ENCODE data around the gene DNAJA1.

DNAJA1 gene

DNA sequence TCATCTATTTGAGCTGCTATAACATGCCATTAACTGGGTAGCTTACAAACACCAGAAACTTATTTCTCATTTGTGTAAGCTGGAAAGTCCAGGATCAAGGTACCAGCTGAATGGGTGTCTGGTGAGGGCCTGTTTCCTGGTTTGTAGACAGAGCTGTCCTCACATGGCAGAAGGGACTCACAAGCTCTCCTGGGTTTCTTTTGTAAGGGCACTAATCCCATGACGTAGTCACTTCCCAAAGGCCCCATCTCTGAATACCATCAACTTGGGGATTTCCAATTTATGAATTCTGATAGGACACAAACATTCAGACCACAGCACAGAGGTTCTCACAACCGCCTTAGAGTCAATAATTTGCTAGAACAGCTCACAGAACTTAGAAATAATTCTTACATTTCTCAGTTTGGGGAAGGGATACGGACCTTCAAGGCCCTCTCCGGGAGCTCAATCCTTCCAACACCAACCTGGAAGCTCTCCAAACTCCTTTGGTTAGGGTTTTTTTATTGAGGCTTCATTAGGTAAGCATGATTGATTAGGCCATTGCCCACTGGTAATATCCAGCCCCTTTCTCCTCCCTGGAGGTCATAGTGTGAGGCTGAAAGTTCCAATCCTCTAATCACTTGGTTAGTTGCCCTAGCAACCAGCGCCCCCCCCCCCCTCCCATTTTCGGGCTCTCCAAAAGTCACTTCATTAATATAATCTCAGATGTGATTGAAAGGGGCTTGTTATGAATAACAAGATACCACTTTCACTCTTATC lies 7.6 kb upstream of the DNAJA1 start:
- peaks cover 7% of the 10 kb centered on the region; the same call in 1 of the 2 replicates for H3K36me3 ChIP-seq (ENCODE audit: insufficient read depth, low read length)
- H3K9me3 ChIP-seq (ENCODE audit: control insufficient read depth, insufficient read depth, low read length) = no peaks in the 10 kb centered on the region
- peaks cover 20% of the 10 kb centered on the region; the same call in 1 of the 2 replicates for H3K4me1 ChIP-seq (ENCODE audit: insufficient read depth, low read length)
- H3K9ac ChIP-seq (ENCODE audit: low read depth, low read length) = no peak overlapping the region

DNA sequence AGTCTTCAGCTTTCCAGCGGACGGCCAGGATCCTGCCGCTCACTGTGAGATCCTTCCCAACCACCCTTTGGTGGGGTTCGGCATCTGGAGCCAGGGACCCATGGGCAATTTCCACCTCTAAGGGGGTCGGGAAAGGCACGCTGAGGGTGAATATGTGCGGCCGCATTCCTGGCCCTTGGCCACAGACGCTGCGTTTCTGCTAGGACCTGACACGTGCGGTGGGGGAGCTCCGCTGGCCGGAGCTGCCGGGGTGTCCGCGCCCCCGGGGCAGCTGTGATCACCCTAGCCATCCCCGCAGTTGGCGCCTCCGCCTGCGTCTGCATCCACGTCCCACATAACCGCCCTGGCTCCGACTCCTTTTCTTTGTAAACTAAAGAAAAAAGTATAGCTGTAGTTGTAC lies 5.3 kb upstream of the DNAJA1 start:
- H3K4me1 ChIP-seq (ENCODE audit: insufficient read depth, low read length) = peaks cover 18% of the 10 kb centered on the region
- peaks cover 7% of the 10 kb centered on the region; the same call in 1 of the 2 replicates for H3K36me3 ChIP-seq (ENCODE audit: insufficient read depth, low read length)
- H3K9me3 ChIP-seq (ENCODE audit: control insufficient read depth, insufficient read depth, low read length) = no peaks in the 10 kb centered on the region
- no peak overlapping the region for H3K9ac ChIP-seq (ENCODE audit: low read depth, low read length)

DNA sequence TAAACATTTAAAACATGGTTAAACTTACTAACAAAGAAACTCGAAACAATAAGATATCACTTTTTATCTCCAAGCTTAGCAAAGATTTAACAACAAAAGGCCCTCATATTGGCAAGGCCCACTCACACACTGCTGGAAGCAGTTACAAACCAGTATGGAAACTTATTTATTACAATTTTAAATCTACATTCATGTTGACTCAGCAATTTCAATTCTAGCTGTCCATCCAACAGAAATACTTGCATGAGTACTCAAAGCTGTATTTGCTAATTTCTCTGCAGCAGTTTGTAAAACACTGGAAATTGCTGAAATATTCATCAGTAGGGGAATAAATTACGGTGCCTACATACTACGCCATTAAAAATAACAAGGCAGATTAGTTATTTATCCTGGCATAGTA lies 2.8 kb upstream of the DNAJA1 start:
- Histone ChIP-seq H3K9ac (ENCODE audit: low read depth, low read length) (no peak overlapping the region), H3K36me3 (ENCODE audit: insufficient read depth, low read length) (peaks cover 7% of the 10 kb centered on the region; the same call in 1 of the 2 replicates), H3K9me3 (ENCODE audit: control insufficient read depth, insufficient read depth, low read length) (no peaks in the 10 kb centered on the region), H3K4me1 (ENCODE audit: insufficient read depth, low read length) (peaks cover 15% of the 10 kb centered on the region)

DNA sequence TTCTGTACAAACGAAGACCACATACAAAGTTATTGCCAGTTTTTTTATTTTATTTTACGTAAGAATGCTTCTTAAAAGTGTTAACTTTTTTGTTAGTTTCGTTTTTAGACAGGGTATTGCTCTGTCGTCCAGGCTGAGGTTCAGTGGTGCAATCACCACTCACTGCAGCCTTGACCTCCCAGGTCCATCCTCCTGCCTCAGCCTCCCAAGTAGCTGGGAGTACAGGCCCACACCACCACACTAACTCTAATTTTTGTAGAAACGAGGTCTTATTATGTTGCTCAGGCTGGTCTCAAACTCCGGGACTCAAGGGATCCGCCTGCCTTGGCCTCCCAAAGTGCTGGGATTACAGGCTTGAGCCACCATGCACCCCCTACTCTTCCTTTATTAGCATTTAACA lies 2.3 kb upstream of the DNAJA1 start:
- peaks cover 15% of the 10 kb centered on the region for H3K4me1 ChIP-seq (ENCODE audit: insufficient read depth, low read length)
- no peaks in the 10 kb centered on the region for H3K9me3 ChIP-seq (ENCODE audit: control insufficient read depth, insufficient read depth, low read length)
- peaks cover 7% of the 10 kb centered on the region; the same call in 1 of the 2 replicates for H3K36me3 ChIP-seq (ENCODE audit: insufficient read depth, low read length)
- no peak overlapping the region for H3K9ac ChIP-seq (ENCODE audit: low read depth, low read length)

DNA sequence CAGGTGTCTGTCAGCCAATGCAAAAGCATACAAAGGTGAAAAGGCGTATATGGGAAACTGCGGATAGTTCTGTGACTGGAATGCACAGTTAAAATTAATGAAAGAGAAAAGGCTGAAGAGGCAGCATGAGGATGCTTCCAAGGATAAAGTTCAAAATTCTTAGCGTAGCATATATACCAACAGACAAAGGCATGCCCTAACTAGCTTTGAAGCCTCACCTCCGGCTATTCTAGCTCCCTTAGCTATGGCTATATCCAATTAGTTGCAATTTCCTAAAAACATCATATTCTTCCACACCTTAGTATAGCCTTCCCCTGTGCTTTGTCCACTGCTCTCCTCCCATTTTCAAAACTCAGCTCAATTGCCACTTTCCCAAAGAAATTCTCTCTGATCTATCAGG lies 1.4 kb upstream of the DNAJA1 start:
- no peaks in the 10 kb centered on the region for H3K9me3 ChIP-seq (ENCODE audit: control insufficient read depth, insufficient read depth, low read length)
- H3K9ac ChIP-seq (ENCODE audit: low read depth, low read length) = peak overlapping the region; percentile 100
- peaks cover 7% of the 10 kb centered on the region; the same call in 1 of the 2 replicates for H3K36me3 ChIP-seq (ENCODE audit: insufficient read depth, low read length)
- H3K4me1 ChIP-seq (ENCODE audit: insufficient read depth, low read length) = peaks cover 15% of the 10 kb centered on the region

DNA sequence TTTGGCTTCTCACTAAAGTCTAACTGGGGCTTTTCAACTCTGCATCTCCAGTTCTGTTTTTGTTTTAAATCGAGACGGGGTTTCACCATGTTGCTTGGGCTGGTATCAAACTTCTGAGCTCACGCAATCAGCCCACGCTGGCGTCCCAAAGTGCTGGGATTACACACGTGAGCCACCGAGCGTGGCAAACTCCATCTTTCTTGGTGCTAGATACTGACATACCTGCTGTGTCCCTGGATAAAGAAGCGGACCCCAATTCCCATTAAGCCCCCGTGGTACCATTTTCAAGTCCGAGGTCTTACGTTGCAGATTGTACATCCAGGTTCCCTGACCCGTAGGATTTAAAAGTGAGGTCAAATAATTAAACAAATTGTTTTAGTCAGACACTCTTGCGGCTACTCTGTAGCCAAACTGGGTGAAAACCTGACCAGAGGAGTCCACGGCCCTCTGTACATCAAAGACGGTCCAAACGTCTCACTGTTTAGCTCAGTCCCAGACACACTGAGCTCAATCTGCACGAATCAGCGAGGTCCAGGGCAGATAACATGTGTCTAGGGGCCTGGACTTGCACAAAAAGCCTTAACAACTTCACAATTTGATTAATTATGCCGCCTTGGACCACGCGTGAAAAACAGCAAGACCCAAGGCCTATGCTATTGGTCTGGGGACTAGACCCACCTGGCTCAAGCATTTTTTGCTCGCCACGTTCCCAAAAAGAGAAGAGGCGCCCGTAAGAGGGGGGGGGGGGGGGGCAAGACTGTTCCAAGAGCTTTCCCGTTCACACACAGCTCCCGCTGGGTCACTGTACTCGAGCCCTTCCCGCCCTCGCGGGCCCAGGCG lies 727 bp upstream of the DNAJA1 start:
- peaks cover 15% of the 10 kb centered on the region for H3K4me1 ChIP-seq (ENCODE audit: insufficient read depth, low read length)
- H3K9ac ChIP-seq (ENCODE audit: low read depth, low read length) = peak overlapping the region; percentile 100
- peaks cover 7% of the 10 kb centered on the region; the same call in 1 of the 2 replicates for H3K36me3 ChIP-seq (ENCODE audit: insufficient read depth, low read length)
- H3K9me3 ChIP-seq (ENCODE audit: control insufficient read depth, insufficient read depth, low read length) = no peaks in the 10 kb centered on the region

DNA sequence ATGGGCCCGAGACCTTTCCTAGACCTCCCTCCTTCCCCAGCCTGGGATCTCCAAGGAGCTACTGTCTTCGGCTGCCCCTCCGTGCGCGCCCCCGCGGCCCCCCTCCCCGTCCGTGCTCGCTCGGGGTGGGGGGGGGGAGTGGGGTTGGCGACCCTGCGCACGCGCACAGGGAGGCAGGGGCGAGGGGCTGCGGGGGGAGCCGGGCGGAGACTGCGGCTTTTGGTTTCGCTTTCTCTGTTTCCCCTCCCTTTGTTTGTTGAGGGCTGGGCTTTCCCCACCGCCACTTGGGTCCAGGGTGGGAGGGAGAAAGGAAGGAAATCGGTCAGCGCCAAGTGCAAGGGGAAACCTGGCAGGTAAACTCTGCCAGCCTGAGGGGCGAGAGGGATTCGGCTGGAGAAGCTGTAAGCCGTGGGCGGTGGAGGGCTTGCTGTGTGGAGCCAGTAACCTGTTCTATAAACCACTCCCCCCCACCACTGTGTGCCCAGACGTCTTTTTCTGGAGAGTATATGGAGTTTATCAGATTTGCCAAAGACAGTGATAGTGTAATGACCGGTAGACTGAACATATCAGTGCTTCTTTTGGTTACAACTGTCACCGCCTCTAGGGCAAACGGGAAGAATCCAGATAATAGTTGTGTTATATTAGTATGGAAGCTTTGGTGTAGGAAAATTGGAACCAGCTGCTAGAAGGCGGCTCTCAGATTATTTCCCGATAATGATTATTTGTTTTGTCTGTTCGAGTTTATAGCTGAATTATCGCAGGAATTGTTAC lies 684 bp downstream of the DNAJA1 start:
- H3K36me3 ChIP-seq (ENCODE audit: insufficient read depth, low read length) = peaks cover 3% of the 10 kb centered on the region; the same call in 1 of the 2 replicates

DNA sequence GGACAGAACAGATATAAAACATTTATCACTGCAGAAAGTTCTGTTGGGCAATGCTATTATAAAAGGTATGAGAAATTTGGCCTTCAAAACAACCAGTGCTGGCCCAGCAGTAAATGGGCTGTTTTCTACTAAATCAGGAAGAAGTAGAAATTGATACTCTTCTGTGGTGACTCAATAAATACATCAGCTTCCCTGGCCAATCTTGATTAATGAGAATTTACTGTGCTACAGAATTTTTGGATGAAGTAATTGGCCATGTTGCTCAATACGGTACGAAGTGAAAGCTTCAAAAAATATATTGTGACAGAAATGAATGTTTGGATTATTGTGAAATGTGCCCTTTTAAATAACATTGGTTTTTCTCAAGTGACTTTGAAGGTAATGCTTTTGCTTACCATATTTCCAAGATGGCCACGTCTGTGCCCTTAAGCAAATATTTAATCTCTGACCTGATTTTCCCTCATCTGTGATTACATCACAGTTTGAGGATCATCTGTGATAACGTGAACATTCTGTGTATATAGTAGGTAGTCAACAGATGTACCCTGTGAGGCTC lies 4.2 kb downstream of the DNAJA1 start:
- Histone ChIP-seq H3K9ac (ENCODE audit: low read depth, low read length) (no peak overlapping the region), H3K9me3 (ENCODE audit: control insufficient read depth, insufficient read depth, low read length) (no peaks in the 10 kb centered on the region), H3K36me3 (ENCODE audit: insufficient read depth, low read length) (peaks cover 8% of the 10 kb centered on the region), H3K4me1 (ENCODE audit: insufficient read depth, low read length) (no peaks in the 10 kb centered on the region)

More for the DNA sequence above, 684 bp downstream of the DNAJA1 start:
- Histone ChIP-seq H3K4me1 (ENCODE audit: insufficient read depth, low read length) (peaks cover 10% of the 10 kb centered on the region), H3K9ac (ENCODE audit: low read depth, low read length) (peak overlapping the region; percentile 100), H3K9me3 (ENCODE audit: control insufficient read depth, insufficient read depth, low read length) (no peaks in the 10 kb centered on the region)

DNA sequence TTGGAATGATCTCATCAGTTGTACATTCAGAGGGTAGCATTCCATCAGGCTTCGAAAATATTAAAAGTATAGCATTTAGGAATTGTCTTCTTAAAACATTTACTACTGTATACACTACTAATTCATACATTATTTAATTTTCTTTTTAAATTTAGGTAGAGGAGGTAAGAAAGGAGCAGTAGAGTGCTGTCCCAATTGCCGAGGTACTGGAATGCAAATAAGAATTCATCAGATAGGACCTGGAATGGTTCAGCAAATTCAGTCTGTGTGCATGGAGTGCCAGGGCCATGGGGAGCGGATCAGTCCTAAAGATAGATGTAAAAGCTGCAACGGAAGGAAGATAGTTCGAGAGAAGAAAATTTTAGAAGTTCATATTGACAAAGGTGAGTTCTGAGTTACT lies 5.2 kb downstream of the DNAJA1 start:
- H3K9me3 ChIP-seq (ENCODE audit: control insufficient read depth, insufficient read depth, low read length) = no peaks in the 10 kb centered on the region
- H3K9ac ChIP-seq (ENCODE audit: low read depth, low read length) = no peak overlapping the region
- peaks cover 13% of the 10 kb centered on the region for H3K36me3 ChIP-seq (ENCODE audit: insufficient read depth, low read length)
- H3K4me1 ChIP-seq (ENCODE audit: insufficient read depth, low read length) = no peaks in the 10 kb centered on the region

DNA sequence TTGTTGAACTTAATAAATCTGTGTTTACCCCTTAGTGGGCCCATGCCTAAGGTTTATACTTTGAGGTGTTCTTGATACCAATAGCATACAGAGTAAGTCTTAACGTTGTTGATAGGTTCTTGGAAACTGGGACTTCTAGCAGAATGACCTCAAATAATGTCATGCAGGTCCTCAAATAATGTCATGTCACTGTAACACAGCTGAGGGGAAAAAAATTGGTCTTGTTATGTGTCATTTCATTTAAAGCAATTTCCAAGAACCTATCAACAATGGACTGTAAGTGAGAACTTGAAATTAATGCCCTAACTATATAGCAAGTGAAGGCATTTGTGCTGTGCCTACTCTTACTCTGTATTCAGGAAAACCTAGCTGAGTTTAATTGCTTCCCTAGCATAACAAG lies 7.2 kb downstream of the DNAJA1 start:
- H3K9ac ChIP-seq (ENCODE audit: low read depth, low read length) = no peak overlapping the region
- H3K36me3 ChIP-seq (ENCODE audit: insufficient read depth, low read length) = peaks cover 29% of the 10 kb centered on the region
- no peaks in the 10 kb centered on the region for H3K9me3 ChIP-seq (ENCODE audit: control insufficient read depth, insufficient read depth, low read length)
- H3K4me1 ChIP-seq (ENCODE audit: insufficient read depth, low read length) = no peaks in the 10 kb centered on the region

DNA sequence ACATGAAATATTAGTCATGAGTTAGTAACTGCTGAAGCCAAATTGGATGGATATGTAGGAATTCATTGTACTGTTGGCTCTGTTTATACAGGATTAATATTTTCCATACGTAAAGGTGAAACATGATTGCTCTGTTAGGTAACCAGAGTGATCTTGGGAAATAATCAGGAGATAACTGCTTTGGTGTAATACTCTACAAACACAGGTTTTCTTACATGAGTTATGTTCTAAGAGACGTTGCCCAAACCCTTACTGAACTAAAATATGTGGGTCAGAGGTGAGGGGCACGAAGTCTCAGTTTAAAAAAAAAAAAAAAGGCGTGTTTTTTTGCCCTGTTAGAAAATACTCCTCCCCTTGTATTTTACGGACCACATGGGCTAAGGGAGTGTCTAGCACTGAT lies 7.8 kb downstream of the DNAJA1 start:
- Histone ChIP-seq H3K9me3 (ENCODE audit: control insufficient read depth, insufficient read depth, low read length) (no peaks in the 10 kb centered on the region), H3K9ac (ENCODE audit: low read depth, low read length) (no peak overlapping the region), H3K4me1 (ENCODE audit: insufficient read depth, low read length) (no peaks in the 10 kb centered on the region), H3K36me3 (ENCODE audit: insufficient read depth, low read length) (peaks cover 31% of the 10 kb centered on the region)

DNA sequence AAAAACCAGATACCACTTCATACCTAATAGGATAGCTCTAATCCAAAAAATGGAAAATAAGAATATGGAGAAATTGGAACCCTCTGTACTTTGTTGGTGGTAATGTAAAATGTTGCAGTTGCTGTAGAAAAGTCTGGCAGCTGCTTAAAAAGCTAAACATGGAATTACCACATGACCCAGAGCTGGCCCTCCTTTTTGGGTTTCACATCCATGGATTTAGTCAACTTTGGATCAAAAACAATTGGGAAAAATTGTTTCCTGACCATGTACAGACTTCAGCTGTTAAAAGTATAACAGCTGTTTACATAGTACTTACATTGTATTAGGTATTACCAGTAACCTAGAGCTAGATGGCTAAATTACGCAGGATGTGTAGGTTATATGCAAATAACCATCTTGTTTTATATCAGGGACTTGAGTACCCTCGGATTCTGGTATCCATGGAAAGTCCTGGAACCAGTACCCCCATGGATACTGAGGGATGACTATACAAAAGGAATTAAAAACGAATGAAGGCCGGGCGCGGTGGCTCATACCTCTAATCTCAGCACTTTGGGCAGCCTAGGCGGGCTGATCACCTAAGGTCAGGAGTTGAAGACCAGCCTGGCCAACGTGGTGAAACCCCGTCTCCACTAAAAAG lies 15.8 kb downstream of the DNAJA1 start:
- Histone ChIP-seq H3K36me3 (ENCODE audit: insufficient read depth, low read length) (peaks cover 20% of the 10 kb centered on the region), H3K9ac (ENCODE audit: low read depth, low read length) (no peak overlapping the region), H3K9me3 (ENCODE audit: control insufficient read depth, insufficient read depth, low read length) (no peaks in the 10 kb centered on the region), H3K4me1 (ENCODE audit: insufficient read depth, low read length) (no peaks in the 10 kb centered on the region)

DNA sequence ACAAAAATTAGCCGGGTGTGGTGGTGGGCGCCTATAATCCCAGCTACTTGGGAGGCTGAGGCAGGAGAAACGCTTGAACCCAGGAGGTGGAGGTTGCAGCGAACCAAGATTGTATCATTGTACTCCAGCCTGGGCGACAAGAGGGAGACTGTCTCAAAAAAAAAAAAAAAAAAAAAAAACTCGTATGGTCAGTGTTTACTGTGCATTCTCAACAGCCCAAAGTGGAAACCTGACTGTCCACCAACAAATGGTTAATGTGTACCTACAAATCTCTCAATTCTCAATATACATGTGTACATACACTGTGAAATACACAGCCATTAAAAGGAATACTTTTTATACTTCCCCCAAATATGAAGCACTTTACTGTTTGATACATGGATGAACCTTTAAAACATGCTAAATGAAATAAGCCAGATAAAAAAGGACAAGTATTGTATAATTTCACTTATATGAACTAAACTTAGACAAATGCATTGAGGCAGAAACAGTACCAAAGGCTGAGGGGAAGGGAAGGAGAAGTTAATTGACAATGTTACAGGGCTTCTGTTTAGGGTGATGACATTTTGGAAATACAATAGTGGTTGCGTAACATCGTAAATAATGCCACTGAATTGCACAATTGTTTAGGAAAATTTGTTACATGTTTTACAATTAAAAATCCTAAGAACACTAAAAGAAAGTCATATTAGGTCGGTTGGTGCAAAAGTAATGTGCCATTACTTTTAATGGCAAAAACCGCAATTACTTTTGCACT lies 16.5 kb downstream of the DNAJA1 start:
- Histone ChIP-seq H3K9me3 (ENCODE audit: control insufficient read depth, insufficient read depth, low read length) (no peaks in the 10 kb centered on the region), H3K4me1 (ENCODE audit: insufficient read depth, low read length) (no peaks in the 10 kb centered on the region), H3K9ac (ENCODE audit: low read depth, low read length) (no peak overlapping the region), H3K36me3 (ENCODE audit: insufficient read depth, low read length) (peaks cover 13% of the 10 kb centered on the region)

All from ES-I3 (cell line).